Measurements from ENCODE around the gene FYB2.

GRCh38 chr1:56864430-56864829 is 45.2 kb upstream of the FYB2 start:
- no peak for TF ChIP-seq CTCF (IDR thresholded peaks at IDR 0.05; ENCODE audit: insufficient read depth, low read depth, low read length)
- no peak for TF ChIP-seq EZH2 (IDR thresholded peaks at IDR 0.05; ENCODE audit: insufficient read depth, low read length)
